GM12874 (cell line): ENCODE results near the gene LIN7B.

Source experiments
- CTCF ChIP-seq: IDR thresholded peaks from 2 replicates; pipeline ENCODE4 v1.5.1; 2011; ENCODE audit warnings: low read depth, mild to moderate bottlenecking, control low read depth, low read length, moderate library complexity; ENCODE audit not compliant: insufficient read depth

Gene LIN7B

GRCh38 chr19:49107625-49108459, 6.3 kb upstream of the LIN7B start:
- no peak for TF ChIP-seq CTCF

GRCh38 chr19:49109051-49109450, 5.1 kb upstream of the LIN7B start:
- no peak for TF ChIP-seq CTCF

GRCh38 chr19:49109569-49110233, 4.5 kb upstream of the LIN7B start:
- TF ChIP-seq CTCF, result no peak

GRCh38 chr19:49110567-49110966, 3.6 kb upstream of the LIN7B start:
- TF ChIP-seq CTCF, result no peak

- TF ChIP-seq CTCF, result no peak
Measured at GRCh38 chr19:49111218-49111998, 2.8 kb upstream of the LIN7B start.

GRCh38 chr19:49114630-49115363, 627 bp downstream of the LIN7B start:
- no peak for TF ChIP-seq CTCF

- TF ChIP-seq CTCF, result no peak
Measured at GRCh38 chr19:49116544-49116943, 2.4 kb downstream of the LIN7B start.
